Parathyroid adenoma (tissue), 2 donors: ENCODE results near the gene NTN1.

Source experiments
- H2AFZ ChIP-seq: fragments of 300-600 bp; sonication (generic); one replicate; pipeline ENCODE4 v1.7.0; 2017; ENCODE audit warnings: antibody characterized with exemption, mild to moderate bottlenecking
- H3K27ac ChIP-seq: fragments of 300-600 bp; sonication (generic); one replicate; pipeline ENCODE4 v1.7.0; 2017
- H3K27me3 ChIP-seq: fragments of 300-600 bp; sonication (generic); one replicate; pipeline ENCODE4 v1.7.0; 2017; ENCODE audit warnings: low read length; ENCODE audit not compliant: control insufficient read depth, insufficient read depth
- H3K36me3 ChIP-seq: fragments of 300-600 bp; sonication (generic); one replicate; pipeline ENCODE4 v1.7.0; 2017; ENCODE audit warnings: low read length; ENCODE audit not compliant: control insufficient read depth, insufficient read depth
- H3K4me1 ChIP-seq: fragments of 300-600 bp; sonication (generic); one replicate; pipeline ENCODE4 v1.7.0; 2017; ENCODE audit warnings: control low read depth
- H3K4me2 ChIP-seq: fragments of 300-600 bp; sonication (generic); one replicate; pipeline ENCODE4 v1.7.0; 2017; ENCODE audit warnings: low read length
- H3K4me3 ChIP-seq: fragments of 300-600 bp; sonication (generic); one replicate; pipeline ENCODE4 v1.7.0; 2017; ENCODE audit warnings: low read depth, low read length
- H3K79me2 ChIP-seq: fragments of 300-600 bp; sonication (generic); one replicate; pipeline ENCODE4 v1.7.0; 2017; ENCODE audit warnings: control low read depth
- H3K9ac ChIP-seq: fragments of 300-600 bp; sonication (generic); one replicate; pipeline ENCODE4 v1.7.0; 2017; ENCODE audit warnings: mild to moderate bottlenecking
- H3K9me3 ChIP-seq: fragments of 300-600 bp; sonication (generic); one replicate; pipeline ENCODE4 v1.7.0; 2017; ENCODE audit warnings: low read length; ENCODE audit not compliant: control insufficient read depth
- TF ChIP-seq, protein P1 (sequence below): fragments of 300-600 bp; sonication (generic); IDR thresholded peaks from one replicate; pipeline ENCODE4 v1.7.0; 2017; ENCODE audit warnings: antibody characterized with exemption, mild to moderate bottlenecking
- donor health status: primary hyperparathyroidism.

Gene NTN1

GRCh38 chr17:9138161-9138717 is 116.9 kb downstream of the NTN1 start:
- no peaks in the 10 kb centered on the region for H3K36me3 ChIP-seq
- no peak overlapping the region for H3K27ac ChIP-seq
- no peaks in the 10 kb centered on the region for H3K9me3 ChIP-seq
- no peaks in the 10 kb centered on the region for H3K27me3 ChIP-seq
- TF ChIP-seq, protein P1, sequence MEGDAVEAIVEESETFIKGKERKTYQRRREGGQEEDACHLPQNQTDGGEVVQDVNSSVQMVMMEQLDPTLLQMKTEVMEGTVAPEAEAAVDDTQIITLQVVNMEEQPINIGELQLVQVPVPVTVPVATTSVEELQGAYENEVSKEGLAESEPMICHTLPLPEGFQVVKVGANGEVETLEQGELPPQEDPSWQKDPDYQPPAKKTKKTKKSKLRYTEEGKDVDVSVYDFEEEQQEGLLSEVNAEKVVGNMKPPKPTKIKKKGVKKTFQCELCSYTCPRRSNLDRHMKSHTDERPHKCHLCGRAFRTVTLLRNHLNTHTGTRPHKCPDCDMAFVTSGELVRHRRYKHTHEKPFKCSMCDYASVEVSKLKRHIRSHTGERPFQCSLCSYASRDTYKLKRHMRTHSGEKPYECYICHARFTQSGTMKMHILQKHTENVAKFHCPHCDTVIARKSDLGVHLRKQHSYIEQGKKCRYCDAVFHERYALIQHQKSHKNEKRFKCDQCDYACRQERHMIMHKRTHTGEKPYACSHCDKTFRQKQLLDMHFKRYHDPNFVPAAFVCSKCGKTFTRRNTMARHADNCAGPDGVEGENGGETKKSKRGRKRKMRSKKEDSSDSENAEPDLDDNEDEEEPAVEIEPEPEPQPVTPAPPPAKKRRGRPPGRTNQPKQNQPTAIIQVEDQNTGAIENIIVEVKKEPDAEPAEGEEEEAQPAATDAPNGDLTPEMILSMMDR, result no peak
- no peaks in the 10 kb centered on the region for H3K79me2 ChIP-seq
- no peak overlapping the region for H2AFZ ChIP-seq
- H3K4me1 ChIP-seq, result peaks cover 3% of the 10 kb centered on the region
- H3K4me3 ChIP-seq, result no peak overlapping the region
- H3K4me2 ChIP-seq, result no peak overlapping the region
- H3K9ac ChIP-seq, result no peak overlapping the region

- Histone ChIP-seq H3K36me3 (no peaks in the 10 kb centered on the region), H3K79me2 (no peaks in the 10 kb centered on the region), H3K27ac (no peak overlapping the region), H3K4me1 (peaks cover 3% of the 10 kb centered on the region), H3K4me3 (no peak overlapping the region), H3K27me3 (no peaks in the 10 kb centered on the region), H3K9me3 (no peaks in the 10 kb centered on the region), H2AFZ (no peak overlapping the region), H3K4me2 (no peak overlapping the region), H3K9ac (no peak overlapping the region)
- TF ChIP-seq, protein P1, result no peak
Measured at GRCh38 chr17:9139695-9140094, 118.4 kb downstream of the NTN1 start.

DNA sequence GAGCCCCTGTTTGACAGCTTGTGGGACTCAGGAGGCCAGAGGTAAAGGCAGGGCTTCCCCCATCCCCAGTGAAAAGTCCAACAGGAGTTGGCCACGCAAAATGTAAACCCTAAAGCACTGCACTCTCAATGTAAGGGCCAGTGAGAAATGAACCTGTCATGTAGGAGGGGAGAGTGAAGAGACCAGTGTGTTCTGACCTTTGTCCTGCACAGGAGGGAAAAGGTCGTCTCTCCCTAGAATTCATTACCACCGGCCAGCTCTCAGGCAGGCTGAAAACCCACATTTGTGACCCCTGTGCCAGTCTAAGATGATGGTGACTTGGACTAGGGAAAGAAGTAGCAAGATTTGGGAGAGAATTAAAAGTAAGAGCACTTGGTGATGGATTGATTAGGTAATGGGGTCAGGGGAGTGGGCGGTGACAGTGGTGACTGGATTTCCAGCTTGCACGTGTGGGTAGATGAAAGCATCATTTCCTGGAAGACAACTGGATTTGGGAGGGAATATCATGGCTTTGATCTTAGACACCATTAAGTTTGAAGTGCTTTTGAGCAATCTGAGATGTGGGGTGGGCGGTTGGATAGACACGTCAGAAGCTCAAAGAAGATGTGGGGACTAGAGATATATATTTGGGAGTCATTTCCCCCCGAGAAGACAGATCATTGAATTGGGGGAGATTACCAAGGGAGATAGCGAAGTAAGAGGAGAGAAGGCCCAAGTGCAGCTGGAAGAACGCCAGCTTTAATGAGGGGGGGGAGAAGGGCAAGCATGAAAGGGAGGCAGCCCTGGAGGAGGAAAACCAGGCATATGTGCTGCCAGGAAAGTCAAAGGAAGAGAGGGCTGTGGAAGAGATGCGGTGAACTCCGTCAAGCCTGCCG is 119.5 kb downstream of the NTN1 start:
- peaks cover 3% of the 10 kb centered on the region for H3K4me1 ChIP-seq
- H3K9me3 ChIP-seq, result no peaks in the 10 kb centered on the region
- H3K79me2 ChIP-seq, result no peaks in the 10 kb centered on the region
- TF ChIP-seq, protein P1, result no peak
- no peaks in the 10 kb centered on the region for H3K36me3 ChIP-seq
- no peak overlapping the region for H3K27ac ChIP-seq
- no peak overlapping the region for H2AFZ ChIP-seq
- no peak overlapping the region for H3K9ac ChIP-seq
- H3K4me3 ChIP-seq, result no peak overlapping the region
- H3K27me3 ChIP-seq, result no peaks in the 10 kb centered on the region
- no peak overlapping the region for H3K4me2 ChIP-seq

DNA sequence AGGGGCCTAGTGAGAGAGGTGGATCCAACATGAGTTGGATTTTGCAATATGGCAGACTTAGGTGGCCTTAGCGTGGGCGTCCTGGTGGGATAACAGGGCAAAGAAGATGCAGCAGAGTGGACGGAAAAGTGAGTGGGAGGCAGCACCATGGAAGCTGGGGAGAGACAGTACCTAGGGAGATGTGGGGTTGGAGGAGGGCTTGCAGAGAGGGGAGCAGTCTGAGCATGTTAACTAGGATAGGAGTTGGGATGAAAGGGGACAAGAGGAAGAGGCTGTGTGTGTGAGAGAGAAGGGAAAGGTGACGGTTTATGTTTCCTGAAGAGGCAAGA is 120.1 kb downstream of the NTN1 start:
- no peak overlapping the region for H3K27ac ChIP-seq
- no peaks in the 10 kb centered on the region for H3K27me3 ChIP-seq
- H3K4me3 ChIP-seq, result no peak overlapping the region
- no peaks in the 10 kb centered on the region for H3K79me2 ChIP-seq
- H3K4me2 ChIP-seq, result no peak overlapping the region
- H3K4me1 ChIP-seq, result peaks cover under 1% of the 10 kb centered on the region
- no peaks in the 10 kb centered on the region for H3K36me3 ChIP-seq
- H3K9me3 ChIP-seq, result no peaks in the 10 kb centered on the region
- H3K9ac ChIP-seq, result no peak overlapping the region
- no peak overlapping the region for H2AFZ ChIP-seq
- TF ChIP-seq, protein P1, result no peak
